H1 (cell line): ENCODE data around the gene UBE2E1.

Source experiments
- BACH1 ChIP-seq: IDR thresholded peaks from 2 replicates; pipeline ENCODE4 v1.6.1; 2012; ENCODE audit warnings: low read length, improper control_type of control experiment
- CBX5 ChIP-seq: fragments of 300-800, 300-1000 bp; sonication (generic); IDR thresholded peaks from 2 replicates; pipeline ENCODE4 v1.7.1; 2016; ENCODE audit warnings: antibody characterized with exemption, low read length, low read depth
- CBX8 ChIP-seq: fragments of 300-800, 300-1000 bp; sonication (generic); IDR thresholded peaks from 2 replicates; pipeline ENCODE4 v1.7.1; 2016; ENCODE audit warnings: low read depth, low read length, borderline replicate concordance
- CEBPB ChIP-seq: IDR thresholded peaks from 2 replicates; pipeline ENCODE4 v1.6.1; 2012; ENCODE audit warnings: low read depth, low read length
- CTCF ChIP-seq, 3 experiments: IDR thresholded peaks; 1 replicate in 2 of 3; 2 replicates in 1 of 3; pipeline versions ENCODE4 v1.5.1 to v1.6.1; 2011; ENCODE audit warnings: low read length in 3 of 3, mild to moderate bottlenecking in 3 of 3, inconsistent platforms in 2 of 3, low read depth in 1 of 3, moderate library complexity in 1 of 3; ENCODE audit not compliant: insufficient read depth in 1 of 3; ENCODE audit errors: control extremely low read depth in 1 of 3
- EZH2 ChIP-seq: fragments of 200-600 bp; sonication (generic); IDR thresholded peaks from 2 replicates; pipeline ENCODE4 v1.7.1; 2012; ENCODE audit warnings: low read depth, mild to moderate bottlenecking, moderate library complexity, low read length, inconsistent platforms; ENCODE audit not compliant: severe bottlenecking
- MAX ChIP-seq: IDR thresholded peaks from 2 replicates; pipeline ENCODE4 v1.6.1; 2012; ENCODE audit warnings: inconsistent platforms
- POLR2AphosphoS5 ChIP-seq: IDR thresholded peaks from 2 replicates; pipeline ENCODE4 v1.6.1; 2011; ENCODE audit warnings: low read depth, low read length
- RFX5 ChIP-seq: IDR thresholded peaks from 2 replicates; pipeline ENCODE4 v1.6.1; 2011; ENCODE audit warnings: low read depth, low read length, improper control_type of control experiment, borderline replicate concordance
- TAF1 ChIP-seq: IDR thresholded peaks from 2 replicates; pipeline ENCODE4 v1.6.1; 2011; ENCODE audit warnings: mild to moderate bottlenecking, low read depth, low read length

GRCh38 chr3:23764407-23764806 is 41.3 kb upstream of the UBE2E1 start:
- TF ChIP-seq BACH1 = no peak
- no peak for TF ChIP-seq CEBPB
- TF ChIP-seq TAF1 = no peak
- no peak for TF ChIP-seq MAX
- TF ChIP-seq POLR2AphosphoS5 = no peak
- TF ChIP-seq CTCF (IDR thresholded peaks at IDR 0.05; ENCODE audit: control extremely low read depth in 1 of 3, insufficient read depth in 1 of 3, low read depth in 1 of 3, low read length in 3 of 3) = no peak
- no peak for TF ChIP-seq CBX8
- no peak for TF ChIP-seq RFX5
- TF ChIP-seq CBX5 = no peak
- TF ChIP-seq EZH2 = no peak
